ENCODE data around the gene LBHD1.
"Not testable (repeated sequence)": the region's sequence is repeated elsewhere in the genome, so short reads cannot be mapped to it uniquely, and the experiment has no call there.

LBHD1 gene

GRCh38 chr11:62693624-62694023, 21.6 kb upstream of the LBHD1 start:
- not testable (repeated sequence) for DNase-seq (ENCODE audit: low read depth)

DNA sequence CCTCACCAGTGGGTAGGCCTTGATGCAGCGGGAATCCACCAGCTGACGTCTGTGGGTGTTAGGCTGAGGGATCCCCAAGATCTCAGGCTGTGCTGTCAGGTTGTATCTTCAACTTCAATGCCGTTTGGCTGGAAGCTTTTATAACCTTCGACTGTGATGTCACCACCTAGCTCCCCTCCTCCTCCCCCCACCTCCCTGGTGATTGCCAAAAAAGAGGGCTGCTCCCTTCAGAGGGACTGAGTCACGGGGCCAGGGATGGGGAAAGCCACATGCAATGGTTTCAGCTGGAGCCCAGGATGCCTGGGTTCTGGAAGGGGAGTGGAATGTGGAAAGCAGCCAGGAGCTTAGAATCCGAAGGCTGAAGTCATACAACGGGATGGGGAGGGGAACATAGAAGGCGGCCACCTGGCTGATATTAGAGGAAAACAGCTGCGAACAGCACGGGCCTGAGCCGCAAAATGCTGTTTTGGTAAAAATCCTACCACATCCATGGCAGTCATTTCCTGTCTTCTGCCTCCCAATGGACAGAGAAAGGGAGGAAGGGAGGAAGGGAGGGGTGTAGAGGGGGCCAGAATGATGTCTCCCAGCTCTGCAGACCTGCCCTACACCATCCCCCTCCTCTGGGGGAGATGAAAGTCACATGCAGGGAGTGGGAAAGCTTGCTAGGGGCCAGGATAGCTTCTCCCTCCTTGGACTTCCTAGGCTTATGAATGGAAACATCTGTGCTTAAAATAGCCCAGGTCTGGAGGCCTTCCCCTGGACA, 17.5 kb upstream of the LBHD1 start, which contains the start of gene LRRN4CL:
Gene LRRN4CL, minus strand, starts transcription at position 110 of the 763 bp plus-strand sequence. CDS start 1,022 bp downstream, outside the sequence.
- peak; percentile 96 for DNase-seq (ENCODE audit: low read depth)

DNA sequence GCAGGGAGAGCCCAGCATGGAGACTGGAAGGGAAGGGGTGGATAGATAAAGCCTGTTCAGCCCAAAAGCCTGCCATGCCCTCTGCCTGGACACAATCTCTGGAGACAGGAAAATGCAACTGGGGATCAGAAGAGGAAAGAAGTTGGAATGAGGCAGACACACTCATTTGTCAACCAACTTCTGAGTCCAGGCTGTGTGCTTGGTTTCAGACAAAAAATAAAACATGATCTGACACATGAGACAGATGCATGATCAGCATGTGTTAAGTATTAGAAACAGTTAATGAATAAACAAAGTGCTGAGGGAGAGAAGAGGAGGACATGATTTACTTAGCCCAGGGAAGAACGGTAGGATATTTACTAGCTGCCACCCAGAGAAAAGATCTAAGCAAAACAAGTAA, 16.4 kb upstream of the LBHD1 start:
- no peak for DNase-seq (ENCODE audit: low read depth)

GRCh38 chr11:62687508-62688396, 15.7 kb upstream of the LBHD1 start:
- DNase-seq (ENCODE audit: low read depth), result no peak

- no peak for DNase-seq (ENCODE audit: low read depth)
These were observed 10.5 kb upstream of the LBHD1 start for GRCh38 chr11:62682518-62682917.

DNA sequence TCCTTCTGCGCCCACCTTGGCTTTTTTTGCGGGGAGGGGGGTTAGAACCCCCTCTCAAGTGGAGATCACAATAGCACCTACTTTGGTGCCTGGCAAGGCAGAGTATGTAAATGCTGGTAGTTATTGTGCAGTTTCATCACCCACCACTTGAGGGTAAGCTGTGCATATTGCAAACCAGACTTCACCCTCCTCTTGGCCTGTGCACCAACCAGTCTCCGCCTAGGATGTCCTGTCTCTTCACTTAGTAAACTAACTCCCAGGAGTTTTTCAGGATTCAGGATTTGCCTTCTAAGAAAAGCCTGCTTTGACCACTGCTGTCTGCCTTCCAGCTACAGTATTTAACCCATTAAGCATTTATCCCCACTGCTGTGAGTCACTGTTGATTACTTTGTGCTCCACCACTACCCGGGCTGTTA, 8.8 kb upstream of the LBHD1 start:
- DNase-seq (ENCODE audit: low read depth), result peak; percentile 88

GRCh38 chr11:62678770-62679696, 7.0 kb upstream of the LBHD1 start, which contains the start of gene UBXN1:
UBXN1 (minus strand) TSS chr11:62679073; CDS start chr11:62678923, 150 bp downstream.
- peak; percentile 97 for DNase-seq (ENCODE audit: low read depth)

GRCh38 chr11:62678433-62678769, 6.3 kb upstream of the LBHD1 start:
- DNase-seq (ENCODE audit: low read depth), result no peak

GRCh38 chr11:62677714-62678113, 5.6 kb upstream of the LBHD1 start:
- DNase-seq (ENCODE audit: low read depth), result no peak

- DNase-seq (ENCODE audit: low read depth), result peak; percentile 30
These were observed 5.1 kb upstream of the LBHD1 start for GRCh38 chr11:62677156-62677555.

- no peak for DNase-seq (ENCODE audit: low read depth)
These were observed 4.6 kb upstream of the LBHD1 start for GRCh38 chr11:62676698-62677097.

DNA sequence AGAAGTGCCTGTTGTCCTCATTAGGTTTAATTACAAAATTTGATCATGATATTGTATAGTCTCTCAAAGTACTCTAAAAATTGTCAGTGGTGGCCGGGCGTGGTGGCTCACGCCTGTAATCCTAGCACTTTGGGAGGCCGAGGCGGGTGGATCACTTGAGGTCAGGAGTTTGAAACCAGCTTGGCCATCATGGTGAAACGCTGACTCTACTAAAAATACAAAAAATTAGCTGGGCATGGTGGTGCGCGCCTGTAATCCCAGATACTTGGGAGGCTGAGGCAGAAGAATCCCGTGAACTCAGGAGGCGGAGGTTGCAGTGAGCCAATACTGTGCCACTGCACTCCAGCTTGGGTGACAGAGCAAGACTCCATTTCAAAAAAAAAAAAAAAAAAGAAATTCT, 3.3 kb upstream of the LBHD1 start:
- DNase-seq (ENCODE audit: low read depth), result not testable (repeated sequence)

GRCh38 chr11:62673196-62673525, 1.1 kb upstream of the LBHD1 start:
- no peak for DNase-seq (ENCODE audit: low read depth)

- DNase-seq (ENCODE audit: low read depth), result no peak
These were observed 845 bp downstream of the LBHD1 start for GRCh38 chr11:62671236-62671607.

GRCh38 chr11:62669420-62670161, 2.5 kb downstream of the LBHD1 start:
- no peak for DNase-seq (ENCODE audit: low read depth)

DNA sequence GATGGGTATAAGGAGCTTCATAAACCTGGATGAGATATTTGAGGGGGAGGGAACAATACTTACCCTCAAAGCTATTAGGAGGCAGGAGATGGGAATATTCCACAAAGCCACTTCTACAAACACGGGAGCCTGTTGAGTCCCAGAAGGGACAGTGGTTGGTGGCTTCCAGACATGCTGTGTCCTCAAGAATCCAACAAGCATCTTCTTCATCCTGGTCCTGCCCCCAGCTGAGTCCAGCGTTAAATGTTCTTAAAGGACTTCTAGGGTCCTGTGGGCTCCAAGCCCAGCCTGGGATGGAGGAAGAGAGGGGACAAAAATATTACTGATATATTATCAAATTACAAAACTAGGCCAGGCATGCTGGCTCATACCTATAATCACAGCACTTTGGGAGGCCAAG, 4.6 kb downstream of the LBHD1 start:
- DNase-seq (ENCODE audit: low read depth), result no peak

GRCh38 chr11:62666259-62666926, 5.7 kb downstream of the LBHD1 start:
- DNase-seq (ENCODE audit: low read depth), result no peak

- DNase-seq (ENCODE audit: low read depth), result peak; percentile 56
These were observed 6.3 kb downstream of the LBHD1 start for GRCh38 chr11:62665599-62666258.

DNA sequence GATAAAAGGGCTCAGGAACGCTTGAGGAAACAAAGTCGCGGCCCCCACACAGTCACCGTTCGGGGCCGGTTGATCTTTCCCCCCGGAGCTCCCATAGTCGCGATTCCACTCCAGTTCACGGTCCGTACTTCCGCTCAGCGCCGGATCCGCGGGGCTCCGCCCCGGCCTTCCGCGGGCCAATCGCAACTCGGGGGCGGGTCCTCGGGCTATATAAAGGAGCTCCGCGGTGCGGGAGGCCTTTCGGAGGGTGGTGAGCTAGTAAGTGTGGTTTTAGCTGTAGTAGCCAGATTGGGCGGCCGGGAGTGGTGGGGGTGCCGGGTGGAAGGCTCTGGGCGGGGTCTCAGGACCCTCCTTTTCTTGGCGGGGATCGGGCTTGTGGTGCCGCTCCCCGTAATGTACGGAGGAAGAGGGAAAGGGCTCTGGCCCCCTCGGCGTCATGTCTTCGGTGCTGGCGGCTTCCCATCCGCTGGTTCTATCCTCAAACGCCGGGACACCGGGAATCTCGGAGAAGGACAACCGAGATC, 6.9 kb downstream of the LBHD1 start, which contains the start of the genes C11orf98 and CSKMT:
Gene C11orf98, minus strand, starts transcription at position 136 of the 524 bp plus-strand sequence. Its CDS starts 41 bp downstream, at position 95.
Gene CSKMT, plus strand, starts transcription at position 238 of the 524 bp plus-strand sequence. CDS start 568 bp downstream, outside the sequence.
- DNase-seq (ENCODE audit: low read depth), result peak; percentile 94

Measured in fibroblast of gingiva (primary cell).